GM10248 (cell line): Measurements from ENCODE around the gene IGSF9B.

ENCODE experiments used
- CTCF ChIA-PET: fragments of 300-600 bp; sonication (Branson Sonifier 250); formaldehyde crosslinking; extraction: SDS; loops from one replicate; lab custom pipeline; 2021; ENCODE audit warnings: antibody characterized with exemption; lab: Yijun Ruan, JAX
- POLR2A ChIA-PET: fragments of 350-650 bp; sonication (Branson Sonifier 250); formaldehyde crosslinking; extraction: SDS; loops from one replicate; lab custom pipeline; 2020; ENCODE audit warnings: antibody characterized with exemption; lab: Yijun Ruan, JAX
- DNase-seq: peaks from one replicate; pipeline ENCODE4 v3.0.0; 2012; ENCODE audit errors: extremely low spot score
- CTCF ChIP-seq: IDR thresholded peaks from 2 replicates; pipeline ENCODE4 v1.5.1; 2012; ENCODE audit warnings: mild to moderate bottlenecking, low read depth; ENCODE audit errors: extremely low read depth, missing control alignments, control extremely low read depth

IGSF9B gene

GRCh38 chr11:133978794-133979193 is 22.0 kb upstream of the IGSF9B start:
- CTCF ChIA-PET: no interaction called here

GRCh38 chr11:133977067-133977677 is 20.4 kb upstream of the IGSF9B start:
- ChIA-PET CTCF (no interaction called here), POLR2A (no interaction called here)
- peak; percentile 70 for DNase-seq
- TF ChIP-seq CTCF: no peak

More at GRCh38 chr11:133978794-133979193, 22.0 kb upstream of the IGSF9B start:
- TF ChIP-seq CTCF: no peak
- POLR2A ChIA-PET: no interaction called here
- DNase-seq: no peak

GRCh38 chr11:133975488-133975849 is 18.7 kb upstream of the IGSF9B start:
- no peak for DNase-seq
- CTCF ChIA-PET: interaction anchor here (1.5 kb wide), 1 partner anchor 11 kb away, joined by 3 read pairs; no protein-coding TSS in a partner anchor
- POLR2A ChIA-PET: no interaction called here
- TF ChIP-seq CTCF: no peak

- POLR2A ChIA-PET: no interaction called here
- CTCF ChIA-PET: interaction anchor here (1.5 kb wide), 1 partner anchor 11 kb away, joined by 3 read pairs; no protein-coding TSS in a partner anchor
- no peak for TF ChIP-seq CTCF
- no peak for DNase-seq
These were observed 18.2 kb upstream of the IGSF9B start for GRCh38 chr11:133974836-133975487.

- TF ChIP-seq CTCF: no peak
- ChIA-PET POLR2A (no interaction called here), CTCF (interaction anchor here (1.0 kb wide), 1 partner anchor 44 kb away, joined by 3 read pairs; no protein-coding TSS in a partner anchor)
- DNase-seq: no peak
These were observed 15.1 kb upstream of the IGSF9B start for GRCh38 chr11:133971881-133972280.

GRCh38 chr11:133969112-133969511 is 12.3 kb upstream of the IGSF9B start:
- DNase-seq: no peak
- POLR2A ChIA-PET: no interaction called here
- TF ChIP-seq CTCF: no peak
- CTCF ChIA-PET: no interaction called here
